PC-9 (cell line): ENCODE data around the gene MAGI1. TPM values are rescaled to one million over a fixed set of nuclear protein-coding genes. Genes with fewer than 3 reads are reported as not detected.

Source experiments
- BruUV-seq: library from RNA; stranded (reverse); fragments of 400-500 nt; replicated peaks from 2 replicates; lab custom pipeline; 2021; lab: Mats Ljungman, UMichigan
- CTCF ChIA-PET: fragments of 300-600 bp; sonication (Branson Sonifier 250); formaldehyde crosslinking; loops from one replicate; lab custom pipeline; 2022; ENCODE audit warnings: antibody characterized with exemption; lab: Charles Lee
- POLR2A ChIA-PET: fragments of 300-600 bp; sonication (Branson Sonifier 250); formaldehyde crosslinking; loops from one replicate; lab custom pipeline; 2022; ENCODE audit warnings: antibody characterized with exemption; ENCODE audit not compliant: unreplicated experiment; lab: Charles Lee
- DNase-seq, 2 experiments: peaks; one replicate each; pipeline versions ENCODE4 v3.0.0 to v3.0.0-alpha.2; 2015 to 2022; ENCODE audit warnings: mixed read lengths in 1 of 2
- H2AFZ ChIP-seq: fragments of 200-600 bp; sonication (generic); 2 replicates; pipeline ENCODE4 v1.8.1; 2017; ENCODE audit warnings: antibody characterized with exemption
- H3F3A ChIP-seq: fragments of 200-600 bp; sonication (generic); 2 replicates; pipeline ENCODE4 v1.8.1; 2017; ENCODE audit warnings: antibody characterized with exemption, mild to moderate bottlenecking, low read depth; ENCODE audit not compliant: insufficient read depth
- H3K27ac ChIP-seq: fragments of 200-600 bp; sonication (generic); 2 replicates; pipeline ENCODE4 v1.6.1; 2016; ENCODE audit warnings: mixed run types
- H3K27me3 ChIP-seq: fragments of 200-600 bp; sonication (generic); 2 replicates; pipeline ENCODE4 v1.6.1; 2016; ENCODE audit warnings: low read depth, mixed run types; ENCODE audit not compliant: insufficient read depth
- H3K36me3 ChIP-seq: fragments of 200-600 bp; sonication (generic); 2 replicates; pipeline ENCODE4 v1.6.1; 2016; ENCODE audit warnings: low read depth, mixed run types
- H3K4me1 ChIP-seq: fragments of 200-600 bp; sonication (generic); replicated peaks from 2 replicates; pipeline ENCODE4 v1.6.1; 2016; ENCODE audit warnings: mixed run types; ENCODE audit not compliant: insufficient read depth
- H3K4me2 ChIP-seq: fragments of 200-600 bp; sonication (generic); 2 replicates; pipeline ENCODE4 v1.6.1; 2017; ENCODE audit warnings: mixed run types
- H3K4me3 ChIP-seq: fragments of 200-600 bp; sonication (generic); 2 replicates; pipeline ENCODE4 v1.6.1; 2016; ENCODE audit warnings: mixed run types
- H3K79me2 ChIP-seq: fragments of 200-600 bp; sonication (generic); 2 replicates; pipeline ENCODE4 v1.6.1; 2017; ENCODE audit warnings: low read depth, mixed run types
- H3K9me2 ChIP-seq: fragments of 200-600 bp; sonication (generic); 2 replicates; pipeline ENCODE4 v1.8.1; 2017; ENCODE audit warnings: mild to moderate bottlenecking; ENCODE audit not compliant: insufficient read depth
- H3K9me3 ChIP-seq: fragments of 200-600 bp; sonication (generic); 2 replicates; pipeline ENCODE4 v1.8.1; 2016; ENCODE audit warnings: low read depth; ENCODE audit not compliant: insufficient read depth
- H4K20me1 ChIP-seq: fragments of 200-600 bp; sonication (generic); 2 replicates; pipeline ENCODE4 v1.8.1; 2017; ENCODE audit not compliant: insufficient read depth
- CTCF ChIP-seq: fragments of 200-600 bp; sonication (generic); conservative IDR thresholded peaks from 2 replicates; pipeline ENCODE4 v1.6.1; 2017; ENCODE audit warnings: mixed run types, antibody characterized with exemption, mild to moderate bottlenecking, moderate library complexity
- EZH2 ChIP-seq: fragments of 200-600 bp; sonication (generic); IDR thresholded peaks from 2 replicates; pipeline ENCODE4 v1.8.0; 2017; ENCODE audit warnings: antibody characterized with exemption, low read depth
- intact Hi-C: fragments of 100-400 bp; cut with micrococcal nuclease; formaldehyde crosslinking; loops from one replicate; pipeline ENCODE4 v1.10.0; 2022; ENCODE audit not compliant: unreplicated experiment
- total RNA-seq: library from RNA; stranded (reverse); gene quantifications from 2 replicates; pipeline ENCODE4 v1.2.3, GENCODE V29; 2021

MAGI1 gene
- total RNA-seq, 1 experiment from 2014 or later, result 23.3 TPM

DNA sequence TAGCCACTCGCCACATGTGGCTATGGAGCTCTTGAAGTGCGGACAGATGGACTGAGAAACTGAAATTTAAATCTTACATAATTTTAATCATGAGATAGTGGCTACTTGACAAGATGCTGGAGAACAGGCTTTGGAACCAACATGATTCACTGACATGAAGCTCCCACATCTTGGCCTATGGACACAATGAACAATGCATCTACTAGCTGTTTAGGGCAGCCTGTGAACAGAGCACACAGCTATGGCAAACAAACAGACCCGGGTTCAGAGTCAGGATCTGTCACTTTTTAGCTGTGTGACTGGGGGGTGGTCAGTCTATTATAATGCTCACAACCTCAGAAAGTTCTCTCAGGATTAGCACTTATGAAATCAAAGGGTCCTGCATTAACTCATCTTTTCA, 616.6 kb downstream of the MAGI1 start:
- H3K9me2 ChIP-seq, result no peaks in the 10 kb centered on the region
- no peaks in the 10 kb centered on the region for H3K9me3 ChIP-seq
- no peaks in the 10 kb centered on the region for H3K79me2 ChIP-seq
- ChIA-PET CTCF (no interaction called here), POLR2A (no interaction called here)
- BruUV-seq, result no TSS peak
- H3K36me3 ChIP-seq, result no peaks in the 10 kb centered on the region
- H4K20me1 ChIP-seq, result no peaks in the 10 kb centered on the region
- H3F3A ChIP-seq, result no peaks in the 10 kb centered on the region
- no peak overlapping the region for H2AFZ ChIP-seq
- DNase-seq, result no peak
- H3K4me3 ChIP-seq, result no peak overlapping the region
- no peak overlapping the region for H3K4me2 ChIP-seq
- H3K27me3 ChIP-seq, result no peaks in the 10 kb centered on the region
- no peak for TF ChIP-seq CTCF
- TF ChIP-seq EZH2, result no peak
- H3K27ac ChIP-seq, result no peak overlapping the region
- intact Hi-C loops, result no loop called here
- H3K4me1 ChIP-seq, result no peaks in the 10 kb centered on the region

- intact Hi-C loops, result no loop called here
- no peaks in the 10 kb centered on the region for H3K9me2 ChIP-seq
- no peak overlapping the region for H3K27ac ChIP-seq
- TF ChIP-seq CTCF, result no peak
- TF ChIP-seq EZH2, result no peak
- no peak for DNase-seq
- H3K36me3 ChIP-seq, result no peaks in the 10 kb centered on the region
- H3K4me1 ChIP-seq, result no peaks in the 10 kb centered on the region
- no peak overlapping the region for H3K4me3 ChIP-seq
- no peaks in the 10 kb centered on the region for H3F3A ChIP-seq
- no peaks in the 10 kb centered on the region for H3K9me3 ChIP-seq
- H2AFZ ChIP-seq, result no peak overlapping the region
- H4K20me1 ChIP-seq, result no peaks in the 10 kb centered on the region
- ChIA-PET CTCF (no interaction called here), POLR2A (no interaction called here)
- no peaks in the 10 kb centered on the region for H3K79me2 ChIP-seq
- BruUV-seq, result no TSS peak
- H3K4me2 ChIP-seq, result no peak overlapping the region
- H3K27me3 ChIP-seq, result no peaks in the 10 kb centered on the region
These were observed 619.5 kb downstream of the MAGI1 start for GRCh38 chr3:65419233-65419632.

DNA sequence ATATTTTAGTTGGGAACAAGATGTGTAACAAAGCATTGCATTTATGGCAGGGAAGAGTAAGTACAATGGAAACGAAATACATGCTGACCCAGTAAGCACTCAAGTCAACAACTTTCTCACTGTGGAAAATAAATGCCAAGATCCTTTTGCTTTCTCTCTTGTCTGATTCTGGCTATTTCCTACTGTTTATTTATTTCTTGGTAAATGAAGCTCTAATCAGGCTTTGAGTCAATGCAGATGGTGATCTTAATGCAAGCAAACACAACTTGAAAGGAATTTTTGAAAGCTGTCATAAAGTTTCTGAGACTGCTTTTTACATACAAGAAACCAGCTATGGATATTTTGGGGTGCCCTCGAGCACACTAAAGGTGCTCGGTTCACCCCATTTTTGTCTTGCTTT, 624.8 kb downstream of the MAGI1 start:
- H3K27me3 ChIP-seq, result no peaks in the 10 kb centered on the region
- intact Hi-C loops, result no loop called here
- H3K27ac ChIP-seq, result no peak overlapping the region
- no peaks in the 10 kb centered on the region for H3K9me2 ChIP-seq
- CTCF ChIA-PET, result no interaction called here
- H3K4me1 ChIP-seq, result no peaks in the 10 kb centered on the region
- no peak for DNase-seq
- no peaks in the 10 kb centered on the region for H4K20me1 ChIP-seq
- H3K4me2 ChIP-seq, result no peak overlapping the region
- TF ChIP-seq CTCF (no peak), EZH2 (no peak)
- H3K9me3 ChIP-seq, result no peaks in the 10 kb centered on the region
- no peaks in the 10 kb centered on the region for H3K36me3 ChIP-seq
- H2AFZ ChIP-seq, result no peak overlapping the region
- POLR2A ChIA-PET, result no interaction called here
- no peaks in the 10 kb centered on the region for H3F3A ChIP-seq
- H3K4me3 ChIP-seq, result no peak overlapping the region
- H3K79me2 ChIP-seq, result no peaks in the 10 kb centered on the region
- no TSS peak for BruUV-seq
